A549 treated with Mapracorat at 1 μM for 4 hours (cell line): ENCODE measurements around the gene ACAP2. TPM values are rescaled to one million over a fixed set of nuclear protein-coding genes. Genes with fewer than 3 reads are reported as not detected.

ENCODE experiments used
- total RNA-seq: library from RNA; stranded (reverse); fragments of 200-300 nt; extraction: Qiagen RNA extraction; gene quantifications from 5 replicates; pipeline ENCODE4 v1.2.3, GENCODE V29; 2022

ACAP2 gene
- 5.2 to 8.6 TPM (median 7.4 TPM) in 5 replicates for total RNA-seq

GRCh38 chr3:195442573-195443390 is at the start of gene ACAP2:
Gene ACAP2, minus strand, starts transcription at chr3:195443020. Its CDS starts 173 bp downstream, at chr3:195442847.

GRCh38 chr3:195270817-195271409 is 171.9 kb downstream of the ACAP2 start, which contains the start of gene XXYLT1:
Gene XXYLT1, minus strand, starts transcription at chr3:195271159. Its CDS starts 101 bp downstream, at chr3:195271058.

Other genes starting within 250 kb of the ACAP2 start
- gene XXYLT1, start 171.9 kb downstream of the ACAP2 start, total RNA-seq, result 9.6 to 13.9 TPM (median 12.8 TPM) in 5 replicates
- 17.4 to 22.4 TPM (median 18.5 TPM) in 5 replicates for gene PPP1R2, start 100.3 kb upstream of the ACAP2 start, total RNA-seq
- gene APOD, start 140.9 kb upstream of the ACAP2 start, total RNA-seq, result 0.86 to 1.1 TPM (median 0.97 TPM) in 5 replicates